NT2/D1 (cell line): ENCODE data around the gene PNKP.

Experiments
- YY1 ChIP-seq: IDR thresholded peaks from 2 replicates; pipeline ENCODE4 v1.6.1; 2011; ENCODE audit not compliant: insufficient read length, insufficient read depth
- ZNF274 ChIP-seq: IDR thresholded peaks from 2 replicates; pipeline ENCODE4 v1.6.1; 2011; ENCODE audit warnings: mild to moderate bottlenecking, low read depth, low read length

- TF ChIP-seq YY1 (no peak), ZNF274 (no peak)
These were observed 26.8 kb upstream of the PNKP start for GRCh38 chr19:49894011-49894664.
